Ureter (tissue), 1 donor: ENCODE results near the gene CHRM4. TPM values are rescaled to one million over a fixed set of nuclear protein-coding genes. Genes with fewer than 3 reads are reported as not detected.

Experiments
- DNase-seq: peaks from one replicate; pipeline ENCODE4 v3.0.0-alpha.2; 2020; ENCODE audit warnings: low spot score
- total RNA-seq: library from RNA; stranded (reverse); gene quantifications from one replicate; pipeline ENCODE4 v1.2.4, GENCODE V29; 2023
- donor health status: DM: yes; HTN: yes; CAD: no.

Gene CHRM4
- total RNA-seq, 1 donor from 2014 or later: not detected

- no peak for DNase-seq
Measured at GRCh38 chr11:46347637-46348311, 43.8 kb downstream of the CHRM4 start.

- peak; percentile 87 for DNase-seq
Measured at GRCh38 chr11:46346886-46347636, 44.5 kb downstream of the CHRM4 start, which contains the start of gene DGKZ. DGKZ (plus strand) TSS chr11:46347463; CDS start chr11:46347660, 197 bp downstream.

GRCh38 chr11:46345881-46346484, 45.6 kb downstream of the CHRM4 start:
- DNase-seq: no peak

- peak; percentile 71 for DNase-seq
Measured at GRCh38 chr11:46345131-46345597, 46.4 kb downstream of the CHRM4 start.

- DNase-seq: no peak
Measured at GRCh38 chr11:46343520-46343919, 48.1 kb downstream of the CHRM4 start.

GRCh38 chr11:46342239-46342638, 49.3 kb downstream of the CHRM4 start:
- DNase-seq: no peak

GRCh38 chr11:46341454-46341853, 50.1 kb downstream of the CHRM4 start:
- DNase-seq: no peak

- DNase-seq: no peak
Measured at GRCh38 chr11:46339816-46340215, 51.8 kb downstream of the CHRM4 start.

- DNase-seq: no peak
Measured at GRCh38 chr11:46338988-46339666, 52.4 kb downstream of the CHRM4 start.

- no peak for DNase-seq
Measured at GRCh38 chr11:46338636-46338987, 53.0 kb downstream of the CHRM4 start.

GRCh38 chr11:46337626-46338345, 53.8 kb downstream of the CHRM4 start:
- DNase-seq: no peak

GRCh38 chr11:46336563-46337180, 54.9 kb downstream of the CHRM4 start:
- no peak for DNase-seq

GRCh38 chr11:46335890-46336562, 55.5 kb downstream of the CHRM4 start:
- DNase-seq: no peak

GRCh38 chr11:46335271-46335670, 56.3 kb downstream of the CHRM4 start:
- DNase-seq: no peak

- DNase-seq: no peak
Measured at GRCh38 chr11:46334211-46334610, 57.4 kb downstream of the CHRM4 start.

Other genes with a start within 250 kb of the CHRM4 start
- 39.6 TPM for gene CREB3L1, start 114.1 kb downstream of the CHRM4 start, total RNA-seq
- 76.3 TPM for gene DGKZ, start 44.3 kb downstream of the CHRM4 start, total RNA-seq
- gene MDK, start 10.1 kb downstream of the CHRM4 start, total RNA-seq: 105 TPM
- 56.0 TPM for gene AMBRA1, start 202.2 kb upstream of the CHRM4 start, total RNA-seq
- 4.8 TPM for gene HARBI1, start 225.5 kb upstream of the CHRM4 start, total RNA-seq
- 80.7 TPM for gene ATG13, start 225.8 kb upstream of the CHRM4 start, total RNA-seq